GM21360 (cell line): ENCODE measurements around the gene SNTG2.
"Not testable (repeated sequence)": the region's sequence is repeated elsewhere in the genome, so short reads cannot be mapped to it uniquely, and the experiment has no call there.

Source experiments
- ATAC-seq: cut with Tn5 transposase; IDR thresholded peaks from one replicate; pipeline ENCODE4 v1.9.1; 2021; ENCODE audit warnings: mild to moderate bottlenecking, moderate library complexity; ENCODE audit not compliant: unreplicated experiment

SNTG2 gene

GRCh38 chr2:950080-950966 lies at the start of gene SNTG2:
TSS of gene SNTG2 (plus strand) at chr2:950849. CDS start at chr2:950997, 148 bp downstream.
- ATAC-seq: peak; percentile 30

- no peak for ATAC-seq
Observed at GRCh38 chr2:902584-902983, 48.1 kb upstream of the SNTG2 start.

- ATAC-seq: no peak
Observed at GRCh38 chr2:903223-903900, 47.3 kb upstream of the SNTG2 start.

GRCh38 chr2:904246-905024 lies 46.2 kb upstream of the SNTG2 start:
- no peak for ATAC-seq

GRCh38 chr2:905091-905832 lies 45.4 kb upstream of the SNTG2 start:
- ATAC-seq: no peak

GRCh38 chr2:905833-906140 lies 44.9 kb upstream of the SNTG2 start:
- no peak for ATAC-seq

GRCh38 chr2:907706-908105 lies 42.9 kb upstream of the SNTG2 start:
- ATAC-seq: no peak

- ATAC-seq: no peak
Observed at GRCh38 chr2:908568-908967, 42.1 kb upstream of the SNTG2 start.

GRCh38 chr2:909764-910379 lies 40.8 kb upstream of the SNTG2 start:
- not testable (repeated sequence) for ATAC-seq

GRCh38 chr2:910698-911097 lies 40.0 kb upstream of the SNTG2 start:
- no peak for ATAC-seq

- no peak for ATAC-seq
Observed at GRCh38 chr2:915979-916378, 34.7 kb upstream of the SNTG2 start.

GRCh38 chr2:916935-917334 lies 33.7 kb upstream of the SNTG2 start:
- ATAC-seq: no peak

- ATAC-seq: no peak
Observed at GRCh38 chr2:919672-920071, 31.0 kb upstream of the SNTG2 start.

- ATAC-seq: no peak
Observed at GRCh38 chr2:920573-920972, 30.1 kb upstream of the SNTG2 start.

GRCh38 chr2:920999-921398 lies 29.6 kb upstream of the SNTG2 start:
- no peak for ATAC-seq

- no peak for ATAC-seq
Observed at GRCh38 chr2:922185-922584, 28.5 kb upstream of the SNTG2 start.

- ATAC-seq: no peak
Observed at GRCh38 chr2:923832-924601, 26.6 kb upstream of the SNTG2 start.

GRCh38 chr2:924701-925100 lies 25.9 kb upstream of the SNTG2 start:
- no peak for ATAC-seq

- ATAC-seq: no peak
Observed at GRCh38 chr2:925309-925708, 25.3 kb upstream of the SNTG2 start.

- ATAC-seq: no peak
Observed at GRCh38 chr2:925711-926110, 24.9 kb upstream of the SNTG2 start.
